HG03039 (cell line): ENCODE measurements around the gene CAPS.
"Not testable (repeated sequence)": the region's sequence is repeated elsewhere in the genome, so short reads cannot be mapped to it uniquely, and the experiment has no call there.

ENCODE experiments used
- ATAC-seq: cut with Tn5 transposase; IDR thresholded peaks from one replicate; pipeline ENCODE4 v1.9.1; 2021; ENCODE audit warnings: mild to moderate bottlenecking, moderate library complexity; ENCODE audit not compliant: unreplicated experiment

Gene CAPS

GRCh38 chr19:5953680-5954213 lies 39.7 kb downstream of the CAPS start:
- no peak for ATAC-seq

GRCh38 chr19:5954293-5954692 lies 40.2 kb downstream of the CAPS start:
- ATAC-seq: no peak

- no peak for ATAC-seq
Measured at GRCh38 chr19:5955636-5955935, 41.5 kb downstream of the CAPS start.

GRCh38 chr19:5956323-5956722 lies 42.3 kb downstream of the CAPS start:
- ATAC-seq: no peak

DNA sequence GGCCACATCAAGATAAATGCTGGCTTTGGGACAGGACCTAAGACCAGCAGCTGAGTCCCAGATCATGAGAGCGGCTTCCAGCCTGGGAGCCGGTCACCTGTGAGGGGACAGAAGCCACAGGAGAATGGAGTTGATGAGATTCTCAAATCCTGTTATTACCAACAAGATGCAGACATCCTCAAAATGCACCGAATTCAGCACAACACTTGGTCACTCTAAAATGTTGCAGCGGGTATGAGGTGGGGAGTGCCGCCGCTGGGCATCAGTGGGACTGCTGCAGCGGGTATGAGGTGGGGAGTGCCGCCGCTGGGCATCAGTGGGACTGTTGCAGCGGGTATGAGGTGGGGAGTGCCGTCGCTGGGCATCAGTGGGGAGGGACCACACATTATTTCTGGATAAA lies 42.7 kb downstream of the CAPS start:
- ATAC-seq: no peak

DNA sequence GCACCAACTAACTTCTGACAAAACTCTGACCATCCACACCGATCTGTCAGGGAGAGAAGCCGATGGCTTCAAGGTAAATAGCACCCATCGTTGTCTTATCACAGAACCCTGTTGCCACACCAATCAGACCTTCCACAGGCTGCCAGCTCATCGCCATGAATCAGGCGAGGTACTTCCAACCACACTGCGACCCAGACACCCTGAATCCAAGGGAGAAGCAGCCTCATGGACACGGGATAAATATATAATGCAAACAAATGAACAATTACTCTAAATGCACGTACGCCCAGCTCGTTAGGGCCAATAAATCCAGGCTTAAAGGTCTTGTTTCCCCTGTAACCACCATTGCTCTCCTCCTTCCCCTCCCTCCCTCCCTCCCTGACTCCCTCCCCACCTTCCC lies 43.1 kb downstream of the CAPS start:
- no peak for ATAC-seq

DNA sequence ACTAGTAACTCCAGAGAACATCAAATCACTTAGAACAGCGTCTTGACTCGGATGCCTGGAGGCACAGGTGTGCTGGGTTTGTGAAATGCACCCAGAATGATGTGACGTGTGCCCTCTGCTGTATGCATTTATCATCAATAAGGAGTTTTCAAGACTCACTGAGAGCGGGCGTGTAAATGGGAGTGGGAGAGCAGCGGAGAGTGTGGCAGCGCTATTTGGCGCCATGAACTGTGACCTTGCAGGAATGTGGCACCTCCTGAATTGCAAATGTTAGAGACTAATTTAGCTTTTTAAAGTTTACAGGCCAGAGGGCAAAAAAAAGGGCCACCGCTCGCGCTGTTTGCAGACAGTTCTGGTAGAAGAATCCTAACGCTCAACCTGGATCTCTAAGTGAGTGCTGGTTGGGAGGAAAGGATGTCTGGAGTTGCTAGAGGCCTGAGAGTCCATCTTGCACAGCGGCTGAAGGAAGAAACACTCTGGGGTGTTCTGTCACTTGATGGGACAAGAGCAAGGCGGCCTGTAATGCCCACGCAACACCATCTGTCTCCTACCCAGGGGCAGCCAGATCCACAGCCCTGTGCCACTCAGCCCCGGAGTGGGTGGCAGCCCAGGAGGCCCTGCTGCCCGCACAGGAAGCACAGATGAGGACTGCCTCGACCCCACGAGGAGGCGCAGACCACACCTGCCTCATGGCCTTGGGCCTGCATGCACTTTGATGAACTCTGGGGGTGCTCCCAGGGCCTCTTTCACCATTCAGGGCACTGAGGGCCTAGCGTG lies 44.2 kb downstream of the CAPS start:
- ATAC-seq: no peak

DNA sequence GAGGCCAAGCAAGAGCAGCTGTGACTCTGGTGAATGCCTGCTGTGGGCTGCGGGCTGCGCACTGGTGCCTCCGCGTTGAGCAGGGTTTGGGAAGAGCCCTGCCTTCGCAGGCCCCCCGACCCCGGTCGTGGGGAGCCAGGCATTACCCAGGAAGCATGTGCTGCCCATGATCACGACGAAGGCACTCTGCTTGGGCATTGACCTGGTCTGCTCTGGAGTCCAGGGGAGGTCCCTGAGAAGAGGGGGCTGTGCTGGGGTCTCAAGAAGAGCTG lies 44.7 kb downstream of the CAPS start:
- no peak for ATAC-seq

- ATAC-seq: no peak
Measured at GRCh38 chr19:5959260-5960004, 45.4 kb downstream of the CAPS start.

- ATAC-seq: no peak
Measured at GRCh38 chr19:5960005-5961001, 46.2 kb downstream of the CAPS start.

- ATAC-seq: not testable (repeated sequence)
Measured at GRCh38 chr19:5961641-5961968, 47.6 kb downstream of the CAPS start.

- ATAC-seq: no peak
Measured at GRCh38 chr19:5961969-5962945, 48.2 kb downstream of the CAPS start.

DNA sequence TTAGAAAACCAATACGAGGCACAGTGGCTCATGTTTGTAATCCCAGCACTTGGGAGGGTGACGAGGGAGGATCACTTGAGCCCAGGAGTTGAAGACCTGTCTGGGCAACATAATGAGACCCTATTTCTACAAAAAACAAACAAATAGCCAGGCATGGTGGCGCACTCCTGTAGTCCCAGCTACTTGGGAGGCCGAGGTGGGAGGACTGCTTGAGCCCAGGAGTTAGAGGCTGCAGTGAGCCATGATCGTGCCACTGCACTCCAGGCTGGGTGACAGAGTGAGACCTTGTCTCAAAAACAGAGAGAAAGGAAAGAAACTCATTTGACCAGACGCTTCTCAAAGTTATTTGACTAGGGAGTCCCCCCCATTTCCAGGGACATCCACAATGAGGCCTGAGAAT lies 49.2 kb downstream of the CAPS start:
- ATAC-seq: not testable (repeated sequence)

DNA sequence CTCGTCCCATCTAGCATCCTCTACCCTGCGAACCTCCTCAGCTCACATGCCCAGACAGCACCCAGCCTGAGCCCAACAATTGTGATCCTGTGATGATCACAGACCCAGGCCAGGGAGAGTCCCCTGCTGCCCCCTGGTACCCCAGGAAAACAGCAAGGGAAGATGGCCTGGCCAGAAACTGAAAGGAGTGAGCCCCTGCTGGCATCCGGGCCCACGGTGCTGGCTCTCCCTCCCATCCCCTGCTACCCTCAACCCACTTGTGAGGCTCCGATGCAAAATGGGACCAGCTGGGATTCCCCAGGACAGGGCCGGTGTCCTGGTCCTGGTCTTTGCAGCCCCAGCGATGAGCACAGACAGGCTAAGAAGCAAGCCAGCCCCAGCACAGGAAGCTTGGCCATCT lies 49.8 kb downstream of the CAPS start:
- no peak for ATAC-seq

DNA sequence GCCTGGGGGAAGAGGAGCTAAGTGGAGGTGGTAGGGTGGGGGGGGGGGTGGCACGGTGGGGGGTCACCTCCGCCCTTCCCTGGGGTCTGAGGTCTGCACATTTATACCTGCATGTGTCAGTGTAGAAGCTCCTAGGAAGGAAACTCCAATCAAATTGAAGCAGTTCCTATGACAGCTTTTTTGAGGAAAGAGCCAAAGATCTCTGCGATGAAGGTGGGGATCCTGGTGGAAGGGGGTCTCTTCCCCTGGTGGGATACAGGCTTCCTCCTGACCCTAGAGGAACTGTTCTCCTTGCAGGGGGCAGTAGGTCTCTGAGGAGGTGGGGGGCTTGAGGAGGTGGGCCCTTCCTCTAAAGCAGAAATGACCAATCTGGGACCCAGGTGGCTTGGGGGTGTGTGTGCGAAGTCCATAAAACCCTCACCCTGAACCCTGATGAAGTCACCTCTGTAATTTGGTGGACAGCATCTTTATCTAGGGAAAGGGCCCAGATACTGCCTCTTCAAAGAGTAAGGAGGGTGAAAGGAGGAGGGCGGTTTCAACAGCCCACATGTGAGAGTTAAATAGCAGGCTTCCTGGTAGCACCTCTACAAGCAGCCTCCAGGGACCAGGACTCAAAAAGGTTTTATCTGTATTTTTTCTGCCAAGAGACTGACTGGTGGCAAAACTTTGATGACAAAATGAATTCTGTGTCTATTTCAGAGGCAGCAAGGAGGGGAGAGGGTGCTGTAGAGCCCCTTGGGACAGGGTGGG lies 50.9 kb downstream of the CAPS start:
- ATAC-seq: no peak
